ENCODE measurements around the gene IDS.

The IDS gene

GRCh38 chrX:149456476-149457245 lies 48.4 kb downstream of the IDS start:
- DNase-seq = no peak

- DNase-seq = no peak
Observed at GRCh38 chrX:149455934-149456333, 49.2 kb downstream of the IDS start.

- DNase-seq = no peak
Observed at GRCh38 chrX:149453906-149454822, 50.9 kb downstream of the IDS start.

GRCh38 chrX:149453030-149453429 lies 52.1 kb downstream of the IDS start:
- DNase-seq = no peak

- no peak for DNase-seq
Observed at GRCh38 chrX:149433451-149433850, 71.7 kb downstream of the IDS start.

GRCh38 chrX:149433051-149433450 lies 72.1 kb downstream of the IDS start:
- no peak for DNase-seq
